GM19043 (cell line): ENCODE data around the gene PDCD6IP.
"Not testable (repeated sequence)": the region's sequence is repeated elsewhere in the genome, so short reads cannot be mapped to it uniquely, and the experiment has no call there.

Source experiments
- ATAC-seq: cut with Tn5 transposase; IDR thresholded peaks from one replicate; pipeline ENCODE4 v1.9.1; 2021; ENCODE audit warnings: low read depth; ENCODE audit not compliant: unreplicated experiment

PDCD6IP gene

GRCh38 chr3:33839283-33839682 lies 40.9 kb downstream of the PDCD6IP start:
- ATAC-seq: no peak

GRCh38 chr3:33840179-33840578 lies 41.7 kb downstream of the PDCD6IP start:
- ATAC-seq: no peak

GRCh38 chr3:33848624-33849347 lies 50.4 kb downstream of the PDCD6IP start:
- no peak for ATAC-seq

DNA sequence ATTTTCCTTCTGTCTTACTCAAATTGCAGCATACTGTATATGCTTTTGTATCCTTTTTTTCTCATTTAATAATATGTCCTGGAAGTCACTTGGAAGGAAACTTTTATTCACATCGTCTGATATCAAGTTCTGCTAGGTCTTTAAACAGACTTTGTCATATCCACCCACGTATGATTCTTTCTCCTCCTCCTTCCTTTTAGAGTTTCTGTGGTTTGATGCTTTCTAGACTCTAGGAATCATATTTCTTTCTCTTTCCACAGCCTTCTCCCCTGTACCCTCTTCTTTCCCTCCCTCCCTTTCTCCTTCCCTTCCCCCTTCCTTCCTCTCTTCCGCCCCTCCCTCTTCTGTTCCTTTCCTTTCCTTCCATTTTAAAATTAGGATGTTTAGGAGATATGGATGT lies 52.2 kb downstream of the PDCD6IP start:
- not testable (repeated sequence) for ATAC-seq

- not testable (repeated sequence) for ATAC-seq
These were observed 57.0 kb downstream of the PDCD6IP start for GRCh38 chr3:33855407-33855806.

- ATAC-seq: no peak
These were observed 57.6 kb downstream of the PDCD6IP start for GRCh38 chr3:33855884-33856546.

DNA sequence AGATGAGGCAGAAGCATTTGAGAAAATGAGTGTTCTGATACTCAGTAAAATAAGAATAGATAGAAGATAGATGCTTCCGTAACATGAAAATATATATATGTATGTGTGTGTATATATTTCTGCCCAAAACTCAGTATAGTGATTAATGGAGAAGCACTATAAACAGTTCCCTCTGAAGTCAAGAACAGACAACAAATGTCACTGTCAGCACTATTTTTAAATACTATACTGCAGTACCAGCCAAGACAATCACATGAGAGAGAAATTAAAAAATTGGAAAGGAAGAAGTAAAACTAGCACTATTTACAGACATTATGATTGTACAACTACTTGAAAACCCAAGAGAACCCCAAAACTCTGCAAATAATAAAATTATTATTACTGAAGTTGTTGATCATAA lies 59.3 kb downstream of the PDCD6IP start:
- ATAC-seq: not testable (repeated sequence)

GRCh38 chr3:33858131-33858530 lies 59.7 kb downstream of the PDCD6IP start:
- no peak for ATAC-seq

DNA sequence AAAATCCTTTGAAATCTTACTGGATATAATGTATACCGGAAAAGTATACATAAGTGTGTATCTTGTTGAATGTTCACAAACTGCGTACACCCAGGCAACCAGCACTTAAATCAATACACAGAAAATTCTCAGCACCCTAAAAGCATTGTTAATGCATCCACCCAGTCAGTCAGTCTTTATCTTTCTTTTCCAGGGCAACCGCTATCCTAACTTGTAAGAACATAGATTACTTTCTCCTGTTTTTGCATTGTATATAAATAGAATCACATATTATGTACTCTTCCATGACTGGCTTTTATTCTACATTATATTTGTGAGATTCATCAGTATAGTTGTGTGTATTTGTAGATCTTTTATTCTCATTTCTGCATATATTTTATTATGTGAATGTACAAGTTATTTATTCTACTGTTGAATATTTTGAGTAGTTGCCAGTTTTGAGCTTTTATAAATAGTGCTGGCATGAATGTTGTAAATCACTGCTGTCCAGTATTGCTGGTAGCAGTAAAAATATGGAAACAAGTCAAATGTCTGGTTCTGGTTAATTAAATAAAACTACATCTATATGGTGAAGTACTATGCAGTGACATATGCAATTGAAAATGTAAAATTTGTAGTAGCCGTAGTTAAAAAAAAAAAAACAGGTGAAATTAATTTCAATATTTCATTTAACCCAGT lies 62.1 kb downstream of the PDCD6IP start:
- no peak for ATAC-seq

DNA sequence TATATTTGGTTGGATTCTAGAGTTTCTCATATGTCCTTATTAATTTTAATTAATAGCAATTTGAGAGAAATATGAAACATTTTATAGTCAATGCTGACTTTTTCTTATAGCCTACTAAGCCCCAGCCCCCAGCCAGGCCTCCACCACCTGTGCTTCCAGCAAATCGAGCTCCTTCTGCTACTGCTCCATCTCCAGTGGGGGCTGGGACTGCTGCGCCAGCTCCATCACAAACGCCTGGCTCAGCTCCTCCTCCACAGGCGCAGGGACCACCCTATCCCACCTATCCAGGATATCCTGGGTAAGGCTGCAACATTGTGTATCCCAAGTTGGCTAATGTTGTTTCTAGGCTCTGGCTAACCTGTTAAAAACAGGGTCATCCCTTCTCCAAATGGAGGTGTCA lies 66.7 kb downstream of the PDCD6IP start:
- ATAC-seq: no peak

- no peak for ATAC-seq
These were observed 69.9 kb downstream of the PDCD6IP start for GRCh38 chr3:33868309-33868708.

DNA sequence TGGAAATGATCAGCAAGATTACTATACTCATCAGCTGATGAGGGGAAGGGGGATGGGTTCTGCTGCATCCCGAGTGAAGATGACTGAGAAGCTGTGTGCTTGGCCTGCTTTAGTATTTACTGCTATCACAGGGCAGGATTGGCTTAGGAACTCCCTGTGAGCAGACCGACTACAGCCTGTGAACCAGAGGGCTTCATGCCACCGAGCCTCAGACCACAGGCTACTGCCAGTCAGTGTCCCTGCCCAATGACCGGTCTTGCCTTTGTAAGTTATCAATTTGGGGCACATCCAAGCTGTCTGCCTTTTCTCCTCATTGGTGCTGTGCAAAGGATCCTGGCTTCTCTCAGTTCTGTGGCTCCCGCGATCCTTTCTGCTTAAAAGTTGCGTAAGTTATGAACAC lies 71.5 kb downstream of the PDCD6IP start:
- no peak for ATAC-seq

- no peak for ATAC-seq
These were observed 76.4 kb downstream of the PDCD6IP start for GRCh38 chr3:33874815-33875214.

GRCh38 chr3:33875680-33876079 lies 77.2 kb downstream of the PDCD6IP start:
- ATAC-seq: no peak

DNA sequence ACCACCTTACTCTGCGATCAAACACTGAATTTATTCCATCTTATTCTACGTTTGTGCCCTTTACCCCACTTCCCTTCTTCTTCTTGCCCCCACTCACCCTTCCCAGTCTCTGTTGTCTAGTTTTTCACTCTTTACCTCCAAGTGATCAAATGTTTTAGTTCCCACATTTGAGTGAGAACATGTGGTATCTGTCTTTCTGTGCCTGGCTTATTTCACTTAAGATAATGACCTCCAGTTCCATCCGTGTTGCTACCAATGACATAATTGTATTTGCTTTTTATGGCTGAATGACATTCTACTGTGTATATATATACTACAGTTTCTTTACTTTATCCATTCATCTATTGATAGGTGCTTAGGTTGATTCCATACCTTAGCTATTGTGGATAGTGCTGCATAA lies 78.8 kb downstream of the PDCD6IP start:
- no peak for ATAC-seq

- no peak for ATAC-seq
These were observed 81.1 kb downstream of the PDCD6IP start for GRCh38 chr3:33879540-33879939.

DNA sequence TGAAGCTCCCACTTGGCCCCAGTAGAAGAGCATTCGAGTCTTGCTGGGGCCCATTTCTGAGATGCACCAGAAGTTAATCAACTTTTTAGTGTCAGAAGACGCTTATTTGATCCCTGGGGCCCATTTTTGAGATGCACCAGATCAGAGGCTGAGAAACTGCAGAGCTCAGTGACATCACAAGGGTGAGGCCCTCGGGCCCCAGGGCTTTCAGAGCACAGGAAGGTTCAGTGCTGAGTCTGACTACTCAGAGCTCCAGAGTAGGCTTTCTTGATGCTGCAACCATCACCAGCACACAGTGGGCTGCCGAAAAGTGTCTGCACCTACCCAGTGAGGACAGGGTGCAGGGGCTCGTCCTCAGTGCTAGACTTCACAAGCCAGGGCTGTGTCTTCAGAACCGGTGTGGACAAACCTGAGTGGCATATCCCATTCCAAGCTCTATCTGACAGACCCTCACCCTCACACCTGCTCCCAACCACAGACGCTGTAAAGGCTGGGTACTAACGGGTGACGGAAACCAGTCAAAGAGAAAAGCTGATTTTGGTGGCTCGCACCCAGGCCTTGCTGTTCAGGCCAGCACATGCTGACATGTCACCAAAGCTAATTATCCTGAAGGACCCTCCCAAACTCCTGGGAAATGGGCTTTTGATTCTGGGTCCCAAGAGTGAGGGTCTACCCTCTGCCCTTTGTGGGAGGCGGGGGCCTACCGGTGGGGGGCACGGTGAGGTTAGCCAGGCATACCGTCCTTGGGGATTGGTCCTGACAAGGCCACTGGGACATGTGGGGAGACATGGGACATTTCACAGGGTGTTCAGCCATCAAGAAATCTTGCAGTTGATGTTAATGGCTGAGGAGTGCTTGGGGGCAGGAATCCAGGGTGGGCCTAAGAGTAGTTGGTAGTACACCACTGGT lies 83.0 kb downstream of the PDCD6IP start:
- ATAC-seq: no peak

- ATAC-seq: no peak
These were observed 83.9 kb downstream of the PDCD6IP start for GRCh38 chr3:33882296-33882695.

DNA sequence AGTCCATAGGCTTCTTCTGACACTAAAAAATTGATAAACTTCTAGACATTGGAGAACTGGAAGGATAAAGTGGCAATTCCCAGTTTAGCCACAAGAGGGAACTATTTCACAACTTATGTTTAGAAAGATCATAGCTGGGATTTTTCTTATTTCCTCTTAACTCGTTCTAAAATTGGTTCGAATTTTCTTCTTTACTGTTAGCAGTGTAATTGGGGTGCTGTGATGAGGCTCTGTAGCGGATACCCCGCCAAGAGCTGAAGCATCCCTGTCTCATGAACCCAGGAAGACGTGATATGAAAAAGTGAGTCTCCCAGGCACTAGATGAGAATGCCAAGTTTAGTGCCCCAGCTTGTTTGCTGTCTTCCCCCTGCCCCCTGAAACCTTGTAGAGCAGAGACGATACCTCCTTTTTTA lies 85.1 kb downstream of the PDCD6IP start:
- no peak for ATAC-seq

DNA sequence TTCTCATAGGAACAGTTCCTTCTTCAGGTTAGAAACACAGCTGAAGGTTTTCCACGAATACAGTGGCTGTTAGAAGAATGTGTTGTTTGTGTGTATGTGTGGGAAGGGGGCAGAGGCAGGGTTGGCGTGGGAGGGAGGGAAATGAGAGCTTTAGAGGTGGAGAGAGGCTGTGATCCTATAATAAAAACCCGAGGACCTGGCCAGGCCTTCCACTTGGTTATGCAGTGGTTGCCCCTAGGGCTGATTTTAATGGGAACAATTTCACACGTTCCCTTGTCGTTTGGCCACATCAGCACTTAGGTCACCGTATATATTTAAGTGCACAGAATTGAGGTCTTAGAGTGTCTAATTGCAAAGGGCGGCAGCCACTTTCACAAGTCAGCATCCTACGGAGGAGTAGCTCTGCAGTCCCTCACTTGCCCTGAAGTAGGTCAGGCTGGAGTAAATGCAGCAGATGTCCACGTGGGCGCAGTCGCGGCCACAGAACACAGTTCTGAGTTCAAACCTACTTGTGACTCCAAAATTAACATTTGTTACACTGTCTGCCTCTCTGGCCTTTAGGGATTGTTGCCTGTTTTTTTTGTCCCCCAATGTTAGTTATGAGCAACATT lies 85.6 kb downstream of the PDCD6IP start:
- no peak for ATAC-seq
